ENCODE measurements around the gene RHOH.
"Not testable (repeated sequence)": the region's sequence is repeated elsewhere in the genome, so short reads cannot be mapped to it uniquely, and the experiment has no call there.

Gene RHOH

GRCh38 chr4:40280586-40280985, 83.8 kb downstream of the RHOH start:
- Histone ChIP-seq H3K36me3 (ENCODE audit: control insufficient read depth in 1 of 2, insufficient read depth in 2 of 2, low read depth in 1 of 2, low read length in 2 of 2) (no peaks in the 10 kb centered on the region), H2AFZ (ENCODE audit: low read depth, low read length) (no peak overlapping the region), H3K27me3 (ENCODE audit: control insufficient read depth in 1 of 2, insufficient read depth in 1 of 2, low read length in 2 of 2) (no peaks in the 10 kb centered on the region), H3K9ac (ENCODE audit: low read length) (no peak overlapping the region), H3K18ac (ENCODE audit: low read depth in 1 of 2, low read length in 2 of 2) (no peak overlapping the region), H4K91ac (ENCODE audit: low read length) (no peak overlapping the region), H2BK5ac (ENCODE audit: low read depth, low read length, poor library complexity, severe bottlenecking) (no peak overlapping the region), H2BK12ac (ENCODE audit: low read length in 2 of 2) (no peak overlapping the region), H4K8ac (ENCODE audit: low read length) (no peak overlapping the region), H3K4me1 (ENCODE audit: control insufficient read depth, insufficient read depth, low read depth, low read length) (peaks cover 1% of the 10 kb centered on the region), H3K23ac (ENCODE audit: low read length in 2 of 2) (no peak overlapping the region), H2AK5ac (ENCODE audit: low read length, severe bottlenecking) (no peak overlapping the region), H3K14ac (ENCODE audit: low read length in 2 of 2) (no peak overlapping the region), H3K79me1 (replicated peaks; ENCODE audit: low read length, poor library complexity, severe bottlenecking) (no peaks in the 10 kb centered on the region), H3K4me3 (ENCODE audit: insufficient read depth in 1 of 2, low read depth in 1 of 2, low read length in 2 of 2) (no peak overlapping the region), H3K27ac (ENCODE audit: low read length, poor library complexity, severe bottlenecking) (no peak overlapping the region), H3K9me3 (ENCODE audit: control insufficient read depth, low read length) (no peaks in the 10 kb centered on the region), H3K4me2 (ENCODE audit: low read length, poor library complexity, severe bottlenecking) (no peak overlapping the region), H2BK15ac (ENCODE audit: low read depth, poor library complexity, severe bottlenecking) (no peak overlapping the region), H2BK120ac (ENCODE audit: low read depth, low read length) (no peak overlapping the region), H3K4ac (ENCODE audit: low read depth in 1 of 2, low read length in 2 of 2) (no peak overlapping the region)
- 100% methylated on average over 1 of the region's 2 CpGs for WGBS
- no peak for DNase-seq

- Histone ChIP-seq H2BK15ac (ENCODE audit: low read depth, poor library complexity, severe bottlenecking) (no peak overlapping the region), H3K9me3 (ENCODE audit: control insufficient read depth, low read length) (no peaks in the 10 kb centered on the region), H4K8ac (ENCODE audit: low read length) (no peak overlapping the region), H3K4me3 (ENCODE audit: insufficient read depth in 1 of 2, low read depth in 1 of 2, low read length in 2 of 2) (no peak overlapping the region), H2BK120ac (ENCODE audit: low read depth, low read length) (no peak overlapping the region), H3K4ac (ENCODE audit: low read depth in 1 of 2, low read length in 2 of 2) (no peak overlapping the region), H2BK12ac (ENCODE audit: low read length in 2 of 2) (no peak overlapping the region), H2AK5ac (ENCODE audit: low read length, severe bottlenecking) (no peak overlapping the region), H3K23ac (ENCODE audit: low read length in 2 of 2) (no peak overlapping the region), H3K79me1 (replicated peaks; ENCODE audit: low read length, poor library complexity, severe bottlenecking) (no peaks in the 10 kb centered on the region), H3K9ac (ENCODE audit: low read length) (no peak overlapping the region), H3K4me1 (ENCODE audit: control insufficient read depth, insufficient read depth, low read depth, low read length) (peaks cover 1% of the 10 kb centered on the region), H3K36me3 (ENCODE audit: control insufficient read depth in 1 of 2, insufficient read depth in 2 of 2, low read depth in 1 of 2, low read length in 2 of 2) (no peaks in the 10 kb centered on the region), H3K14ac (ENCODE audit: low read length in 2 of 2) (no peak overlapping the region), H2BK5ac (ENCODE audit: low read depth, low read length, poor library complexity, severe bottlenecking) (no peak overlapping the region), H3K18ac (ENCODE audit: low read depth in 1 of 2, low read length in 2 of 2) (no peak overlapping the region), H3K27ac (ENCODE audit: low read length, poor library complexity, severe bottlenecking) (no peak overlapping the region), H3K4me2 (ENCODE audit: low read length, poor library complexity, severe bottlenecking) (no peak overlapping the region), H4K91ac (ENCODE audit: low read length) (no peak overlapping the region), H2AFZ (ENCODE audit: low read depth, low read length) (no peak overlapping the region), H3K27me3 (ENCODE audit: control insufficient read depth in 1 of 2, insufficient read depth in 1 of 2, low read length in 2 of 2) (no peaks in the 10 kb centered on the region)
- 92% methylated on average over 2 of the region's 3 CpGs for WGBS
- no peak for DNase-seq
These were observed 84.3 kb downstream of the RHOH start for GRCh38 chr4:40281099-40281498.

- Histone ChIP-seq H3K27me3 (ENCODE audit: control insufficient read depth in 1 of 2, insufficient read depth in 1 of 2, low read length in 2 of 2) (no peaks in the 10 kb centered on the region), H4K8ac (ENCODE audit: low read length) (no peak overlapping the region), H2BK12ac (ENCODE audit: low read length in 2 of 2) (no peak overlapping the region), H2BK5ac (ENCODE audit: low read depth, low read length, poor library complexity, severe bottlenecking) (no peak overlapping the region), H2BK120ac (ENCODE audit: low read depth, low read length) (no peak overlapping the region), H3K4me3 (ENCODE audit: insufficient read depth in 1 of 2, low read depth in 1 of 2, low read length in 2 of 2) (no peak overlapping the region), H3K9me3 (ENCODE audit: control insufficient read depth, low read length) (no peaks in the 10 kb centered on the region), H2AK5ac (ENCODE audit: low read length, severe bottlenecking) (no peak overlapping the region), H2AFZ (ENCODE audit: low read depth, low read length) (no peak overlapping the region), H3K9ac (ENCODE audit: low read length) (no peak overlapping the region), H3K79me1 (replicated peaks; ENCODE audit: low read length, poor library complexity, severe bottlenecking) (no peaks in the 10 kb centered on the region), H3K14ac (ENCODE audit: low read length in 2 of 2) (no peak overlapping the region), H2BK15ac (ENCODE audit: low read depth, poor library complexity, severe bottlenecking) (no peak overlapping the region), H3K4me1 (ENCODE audit: control insufficient read depth, insufficient read depth, low read depth, low read length) (peaks cover 1% of the 10 kb centered on the region), H3K18ac (ENCODE audit: low read depth in 1 of 2, low read length in 2 of 2) (no peak overlapping the region), H3K36me3 (ENCODE audit: control insufficient read depth in 1 of 2, insufficient read depth in 2 of 2, low read depth in 1 of 2, low read length in 2 of 2) (no peaks in the 10 kb centered on the region), H4K91ac (ENCODE audit: low read length) (no peak overlapping the region), H3K4me2 (ENCODE audit: low read length, poor library complexity, severe bottlenecking) (no peak overlapping the region), H3K4ac (ENCODE audit: low read depth in 1 of 2, low read length in 2 of 2) (no peak overlapping the region), H3K27ac (ENCODE audit: low read length, poor library complexity, severe bottlenecking) (no peak overlapping the region), H3K23ac (ENCODE audit: low read length in 2 of 2) (no peak overlapping the region)
- WGBS: 84% methylated on average over 5 of the region's 5 CpGs
- no peak for DNase-seq
These were observed 85.1 kb downstream of the RHOH start for GRCh38 chr4:40281913-40282312.

GRCh38 chr4:40282857-40283256, 86.0 kb downstream of the RHOH start:
- not testable (repeated sequence) for H3K4me3 ChIP-seq (ENCODE audit: insufficient read depth in 1 of 2, low read depth in 1 of 2, low read length in 2 of 2); H4K8ac ChIP-seq (ENCODE audit: low read length); H2AK5ac ChIP-seq (ENCODE audit: low read length, severe bottlenecking); DNase-seq; H2BK5ac ChIP-seq (ENCODE audit: low read depth, low read length, poor library complexity, severe bottlenecking); H3K79me1 ChIP-seq (replicated peaks; ENCODE audit: low read length, poor library complexity, severe bottlenecking); H3K23ac ChIP-seq (ENCODE audit: low read length in 2 of 2); H2BK12ac ChIP-seq (ENCODE audit: low read length in 2 of 2); H3K36me3 ChIP-seq (ENCODE audit: control insufficient read depth in 1 of 2, insufficient read depth in 2 of 2, low read depth in 1 of 2, low read length in 2 of 2); H3K9me3 ChIP-seq (ENCODE audit: control insufficient read depth, low read length); H3K14ac ChIP-seq (ENCODE audit: low read length in 2 of 2); H2BK120ac ChIP-seq (ENCODE audit: low read depth, low read length); H3K4ac ChIP-seq (ENCODE audit: low read depth in 1 of 2, low read length in 2 of 2); H3K9ac ChIP-seq (ENCODE audit: low read length); H3K4me1 ChIP-seq (ENCODE audit: control insufficient read depth, insufficient read depth, low read depth, low read length); H3K27ac ChIP-seq (ENCODE audit: low read length, poor library complexity, severe bottlenecking); H2BK15ac ChIP-seq (ENCODE audit: low read depth, poor library complexity, severe bottlenecking); H2AFZ ChIP-seq (ENCODE audit: low read depth, low read length); H3K27me3 ChIP-seq (ENCODE audit: control insufficient read depth in 1 of 2, insufficient read depth in 1 of 2, low read length in 2 of 2); H3K4me2 ChIP-seq (ENCODE audit: low read length, poor library complexity, severe bottlenecking); H4K91ac ChIP-seq (ENCODE audit: low read length); H3K18ac ChIP-seq (ENCODE audit: low read depth in 1 of 2, low read length in 2 of 2)
- WGBS: over 99% methylated on average over 6 of the region's 7 CpGs

Data from mesenchymal stem cell (in vitro differentiated cells and primary cell).